HUDEP-2 (cell line): Measurements from ENCODE around the gene FAM120B.
"Not testable (repeated sequence)": the region's sequence is repeated elsewhere in the genome, so short reads cannot be mapped to it uniquely, and the experiment has no call there.

ENCODE experiments used
- DNase-seq, 76 experiments: peaks; one replicate each; lab custom pipeline; 2025; ENCODE audit not compliant: unreplicated experiment in 76 of 76; lab: John Stamatoyannopoulos, UW

Gene FAM120B

DNA sequence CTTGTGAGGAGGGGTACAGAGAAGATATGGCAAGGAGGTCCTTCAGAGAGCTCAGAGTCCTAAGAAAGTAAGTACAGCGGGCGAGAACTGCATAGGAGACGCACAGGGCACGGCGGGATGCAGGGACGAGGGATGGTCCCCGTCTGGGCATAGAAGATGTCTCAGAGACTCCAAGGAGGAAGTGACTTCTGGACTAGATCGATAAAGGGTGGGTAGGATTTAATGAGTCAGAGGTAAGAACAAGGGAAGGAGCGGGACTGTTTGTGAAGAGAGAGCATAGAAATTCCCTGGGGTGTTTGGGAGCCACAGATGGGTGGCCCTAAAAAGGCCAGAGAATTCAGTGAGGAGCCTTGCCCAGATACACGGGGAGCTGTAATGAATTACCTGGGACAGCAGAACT lies 69.1 kb downstream of the FAM120B start:
- DNase-seq, result no peak

DNA sequence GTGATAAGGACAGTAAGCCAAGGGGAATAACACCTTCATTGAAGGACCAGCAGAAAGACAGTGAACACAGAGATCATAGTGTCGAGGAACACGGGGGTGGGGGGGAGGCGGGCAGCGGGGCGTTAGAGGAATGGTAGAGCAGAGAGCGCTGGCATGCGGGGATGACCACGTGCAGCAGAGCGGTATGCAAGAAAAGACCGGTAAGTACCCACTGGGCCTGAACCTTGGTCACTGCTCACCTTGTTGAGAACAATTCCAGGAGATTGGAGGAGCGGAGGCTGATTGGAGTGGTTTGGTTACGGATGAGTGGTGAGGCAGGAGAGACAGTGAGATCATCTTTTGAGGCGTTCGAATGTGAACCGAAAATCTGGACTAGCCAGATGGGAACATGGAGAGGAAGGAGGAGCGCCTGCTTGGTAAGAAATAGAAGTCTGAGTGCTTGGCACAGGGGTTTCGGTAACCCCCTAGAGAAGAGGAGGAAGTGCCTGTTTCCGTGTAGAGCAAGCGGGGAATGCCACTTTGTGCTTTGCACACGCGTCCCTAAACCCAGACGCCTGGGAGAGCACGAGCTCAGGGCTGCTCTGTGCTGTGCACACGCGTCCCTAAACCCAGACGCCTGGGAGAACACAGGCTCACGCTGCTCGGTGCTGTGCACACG lies 70.0 kb downstream of the FAM120B start:
- peak in 1 of 76 experiments; percentile 3 for DNase-seq

DNA sequence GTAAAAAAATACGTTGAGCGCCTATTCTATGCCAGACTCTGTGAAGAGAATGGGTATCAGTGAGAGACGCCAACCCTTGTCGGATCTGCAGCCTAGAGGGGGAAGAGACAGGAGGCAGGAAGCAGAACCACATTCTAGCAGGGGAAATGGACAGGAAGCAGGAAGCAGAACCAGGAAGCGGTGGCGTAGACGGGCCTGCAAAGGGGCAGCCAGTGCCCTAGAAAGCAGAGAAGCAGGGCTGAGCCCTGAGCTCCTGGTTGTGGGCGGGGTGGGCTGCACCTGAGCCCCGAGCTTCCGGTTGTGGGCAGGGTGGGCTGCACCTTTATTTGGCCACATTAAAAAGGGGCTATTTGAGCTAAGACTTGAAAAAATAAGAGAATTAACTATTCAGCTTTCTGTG lies 71.9 kb downstream of the FAM120B start:
- DNase-seq, result no peak

DNA sequence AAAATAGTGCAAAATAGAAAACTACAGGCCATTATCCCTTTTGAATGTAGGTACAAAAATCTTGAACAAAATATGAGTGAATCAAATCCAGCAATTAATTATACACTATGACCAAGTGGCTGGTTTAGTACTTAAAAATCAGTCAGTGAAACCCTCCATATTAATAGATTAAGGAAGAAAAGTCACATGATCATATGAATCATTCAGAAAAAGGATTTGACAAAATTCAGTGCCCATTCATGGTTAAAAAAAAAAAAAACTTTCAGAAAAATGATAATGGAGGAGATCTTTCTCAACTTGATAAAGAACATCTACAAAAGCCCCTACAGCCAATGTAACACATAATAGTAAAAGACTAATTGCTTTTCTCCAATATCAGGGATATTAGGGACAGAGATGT lies 75.0 kb downstream of the FAM120B start:
- no peak for DNase-seq

DNA sequence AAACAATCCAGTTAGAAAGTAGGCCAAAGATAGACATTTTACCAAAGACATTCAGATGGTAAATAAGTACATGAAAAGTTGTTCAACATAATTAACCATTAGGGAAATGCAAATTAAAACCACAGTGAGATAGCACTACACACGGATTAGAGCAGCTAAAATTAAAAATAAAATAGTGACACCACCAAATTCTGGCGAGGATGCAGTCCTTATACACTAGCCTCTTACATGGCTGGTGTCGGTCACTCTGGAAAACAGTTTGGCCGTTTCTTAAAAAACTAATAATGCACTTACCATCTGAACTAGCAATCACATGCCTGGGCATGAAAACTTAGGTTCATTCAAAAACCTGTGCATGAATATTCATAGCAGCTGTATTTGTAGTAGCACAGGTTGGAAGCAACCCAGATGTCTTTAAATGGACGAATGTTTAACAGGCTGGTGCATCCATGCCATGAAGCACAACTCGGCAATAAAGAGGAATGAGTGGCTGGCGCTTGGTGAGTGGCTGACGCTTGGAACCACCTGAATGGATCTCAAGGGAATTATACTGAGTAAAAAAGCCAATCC lies 77.0 kb downstream of the FAM120B start:
- DNase-seq, result no peak

DNA sequence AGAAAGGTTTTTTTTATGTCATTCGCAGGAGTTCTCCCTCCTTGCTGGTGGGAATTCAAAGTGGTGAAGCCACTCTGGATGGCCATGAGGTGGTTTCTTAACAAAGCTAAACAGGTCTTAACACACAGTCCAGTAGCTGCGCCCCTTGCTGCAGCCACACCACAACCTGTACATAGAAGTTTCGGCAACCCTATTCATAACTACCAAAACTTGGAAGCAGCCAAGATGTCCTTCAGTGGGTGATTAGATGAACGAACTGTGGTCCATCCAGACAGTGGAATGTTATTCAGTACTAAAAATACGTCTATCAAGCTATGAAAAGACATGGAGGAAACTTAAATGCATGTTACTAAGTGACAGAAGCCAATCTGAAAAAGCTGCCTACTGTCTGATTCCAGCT lies 78.9 kb downstream of the FAM120B start:
- DNase-seq, result no peak

DNA sequence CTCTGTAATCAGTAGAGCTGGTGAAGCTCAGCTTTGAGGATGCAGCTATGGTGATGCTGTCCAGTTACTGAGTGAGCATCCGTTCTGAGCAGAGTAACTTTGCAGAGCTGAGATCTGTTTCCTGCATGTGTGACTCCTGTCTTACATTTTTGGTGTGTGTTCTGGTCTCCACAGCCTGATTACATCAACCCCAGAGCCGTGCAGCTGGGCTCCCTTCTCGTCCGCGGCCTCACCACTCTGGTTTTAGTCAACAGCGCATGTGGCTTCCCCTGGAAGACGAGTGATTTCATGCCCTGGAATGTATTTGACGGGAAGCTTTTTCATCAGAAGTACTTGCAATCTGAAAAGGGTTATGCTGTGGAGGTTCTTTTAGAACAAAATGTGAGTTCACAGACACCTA lies 81.6 kb downstream of the FAM120B start:
- DNase-seq, result no peak

DNA sequence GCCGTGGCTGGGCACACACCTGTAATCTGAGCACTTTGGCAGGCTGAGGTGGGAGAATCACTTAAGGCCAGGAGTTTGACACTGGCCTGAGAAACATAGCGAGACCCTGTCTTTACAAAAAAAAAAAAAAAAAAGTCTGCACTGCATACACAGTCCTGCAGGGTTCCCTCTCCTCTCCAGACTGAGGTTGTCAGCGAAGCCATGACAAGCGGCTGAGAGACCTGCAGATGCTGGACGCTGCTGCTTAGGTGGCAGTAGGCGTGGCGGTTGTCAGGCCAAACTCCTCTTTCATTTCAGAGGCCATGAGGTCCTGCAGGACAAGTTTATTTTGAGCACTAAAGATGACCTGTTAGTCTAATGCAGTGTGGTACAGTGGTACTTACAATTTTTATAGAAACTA lies 86.5 kb downstream of the FAM120B start:
- no peak for DNase-seq

DNA sequence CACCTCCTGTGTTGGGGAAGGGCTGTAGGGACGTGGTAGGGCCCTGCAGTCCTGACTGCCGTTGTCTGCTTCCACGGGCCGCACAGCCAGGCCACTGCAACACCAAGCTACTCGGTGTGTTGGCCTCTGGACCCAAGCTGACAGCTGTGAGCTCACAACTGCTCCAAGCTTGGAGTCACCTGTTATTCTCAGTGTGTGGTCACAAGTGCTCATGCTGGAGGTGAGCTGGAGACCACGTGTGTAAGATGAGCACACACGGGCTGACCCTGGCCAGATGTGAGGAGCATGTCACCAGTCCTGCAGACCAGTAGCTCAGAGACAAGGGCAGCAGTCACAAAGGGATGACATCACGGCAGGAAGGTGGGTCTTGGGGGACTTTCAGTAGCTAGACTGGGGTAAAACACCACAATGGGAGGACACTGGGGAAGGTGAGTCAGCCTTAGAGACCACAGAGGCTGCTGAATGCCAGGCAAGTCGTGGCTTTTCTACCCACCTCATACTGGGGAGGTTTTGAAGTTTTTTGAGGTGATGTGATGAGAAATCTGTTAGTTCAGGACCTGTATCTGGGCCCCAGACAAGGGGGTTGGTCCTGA lies 87.3 kb downstream of the FAM120B start:
- no peak for DNase-seq

DNA sequence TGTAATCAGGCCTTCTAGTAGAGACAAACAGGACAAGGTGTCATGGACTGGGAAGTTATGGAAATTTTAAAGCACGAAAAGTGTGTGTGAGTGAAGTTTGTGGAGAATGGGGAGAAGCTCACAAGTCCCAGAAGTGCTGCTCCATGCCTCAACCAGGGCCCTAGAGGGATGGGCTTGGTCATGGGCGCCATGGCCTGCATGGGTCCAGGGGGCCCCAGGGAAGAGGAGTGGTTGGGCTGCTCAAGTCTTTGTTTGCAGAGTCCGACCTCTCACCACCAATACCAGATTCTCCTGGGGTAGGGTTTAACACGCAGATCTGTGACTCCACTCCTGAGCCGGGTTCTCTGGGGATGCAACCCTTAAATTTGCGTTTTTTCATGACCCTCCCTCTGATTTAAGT lies 88.4 kb downstream of the FAM120B start:
- DNase-seq, result no peak

DNA sequence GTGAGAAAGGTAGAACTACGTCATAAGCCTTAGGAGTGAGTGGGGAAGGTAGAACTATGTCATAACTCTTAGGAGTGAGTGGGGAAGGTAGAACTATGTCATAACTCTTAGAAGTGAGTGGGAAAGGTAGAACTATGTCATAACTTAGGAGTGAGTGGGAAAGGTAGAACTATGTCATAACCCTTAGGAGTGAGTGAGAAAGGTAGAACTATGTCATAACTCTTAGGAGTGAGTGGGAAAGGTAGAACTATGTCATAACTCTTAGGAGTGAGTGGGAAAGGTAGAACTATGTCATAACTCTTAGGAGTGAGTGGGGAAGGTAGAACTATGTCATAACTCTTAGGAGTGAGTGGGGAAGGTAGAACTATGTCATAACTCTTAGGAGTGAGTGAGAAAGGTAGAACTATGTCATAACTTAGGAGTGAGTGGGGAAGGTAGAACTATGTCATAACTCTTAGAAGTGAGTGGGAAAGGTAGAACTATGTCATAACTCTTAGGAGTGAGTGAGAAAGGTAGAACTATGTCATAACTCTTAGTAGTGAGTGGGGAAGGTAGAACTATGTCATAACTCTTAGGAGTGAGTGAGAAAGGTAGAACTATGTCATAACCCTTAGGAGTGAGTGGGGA lies 92.3 kb downstream of the FAM120B start:
- not testable (repeated sequence) for DNase-seq

DNA sequence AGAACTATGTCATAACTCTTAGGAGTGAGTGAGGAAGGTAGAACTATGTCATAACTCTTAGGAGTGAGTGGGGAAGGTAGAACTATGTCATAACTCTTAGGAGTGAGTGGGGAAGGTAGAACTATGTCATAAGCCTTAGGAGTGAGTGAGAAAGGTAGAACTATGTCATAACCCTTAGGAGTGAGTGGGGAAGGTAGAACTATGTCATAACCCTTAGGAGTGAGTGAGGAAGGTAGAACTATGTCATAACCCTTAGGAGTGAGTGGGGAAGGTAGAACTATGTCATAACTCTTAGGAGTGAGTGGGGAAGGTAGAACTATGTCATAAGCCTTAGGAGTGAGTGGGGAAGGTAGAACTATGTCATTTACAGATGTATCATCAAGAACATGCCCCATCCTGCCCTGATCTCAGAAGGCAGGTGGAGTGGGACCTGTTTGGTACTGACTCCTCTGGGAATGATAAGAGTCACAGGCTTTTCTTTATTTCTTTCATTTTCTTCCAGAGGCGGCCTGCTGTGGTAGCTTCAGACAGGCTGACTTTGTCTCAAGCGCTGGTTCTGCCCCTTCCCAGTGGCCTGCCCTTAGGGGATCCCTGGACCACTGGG lies 93.5 kb downstream of the FAM120B start:
- not testable (repeated sequence) for DNase-seq

DNA sequence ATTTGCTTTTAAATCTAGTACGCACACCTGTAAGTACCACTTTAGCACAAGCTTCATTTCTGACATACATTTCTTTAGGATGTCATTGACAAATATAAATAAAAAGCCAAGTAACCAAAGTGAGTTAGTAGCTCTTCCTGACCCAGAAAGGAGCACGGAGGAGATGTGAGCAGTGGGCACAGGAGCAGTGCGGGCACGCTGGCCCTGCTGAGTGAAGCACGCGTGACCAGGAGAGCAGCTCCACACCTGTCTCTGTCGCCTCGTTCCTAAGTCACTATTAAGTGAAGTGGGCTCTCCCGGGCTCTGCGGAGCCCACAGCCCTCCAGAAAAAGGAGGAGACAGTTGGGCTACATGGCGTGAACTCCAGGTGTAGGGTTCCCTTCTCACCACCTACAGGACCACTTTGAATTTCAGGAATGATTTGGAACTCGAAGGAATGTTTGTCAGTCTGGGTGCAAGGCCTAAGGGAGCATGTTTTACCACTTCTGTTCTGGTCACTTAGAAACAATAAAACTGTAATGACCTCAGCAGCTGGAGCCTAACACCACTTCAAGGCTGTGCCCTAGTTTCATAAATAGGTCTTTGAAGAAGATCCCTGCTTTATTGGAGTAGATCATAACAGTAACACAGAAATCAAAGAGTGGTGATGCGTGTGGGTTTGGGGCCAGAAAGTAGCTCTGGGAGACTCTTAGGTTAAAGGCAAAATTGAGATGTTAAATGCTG lies 95.9 kb downstream of the FAM120B start:
- DNase-seq, result no peak

DNA sequence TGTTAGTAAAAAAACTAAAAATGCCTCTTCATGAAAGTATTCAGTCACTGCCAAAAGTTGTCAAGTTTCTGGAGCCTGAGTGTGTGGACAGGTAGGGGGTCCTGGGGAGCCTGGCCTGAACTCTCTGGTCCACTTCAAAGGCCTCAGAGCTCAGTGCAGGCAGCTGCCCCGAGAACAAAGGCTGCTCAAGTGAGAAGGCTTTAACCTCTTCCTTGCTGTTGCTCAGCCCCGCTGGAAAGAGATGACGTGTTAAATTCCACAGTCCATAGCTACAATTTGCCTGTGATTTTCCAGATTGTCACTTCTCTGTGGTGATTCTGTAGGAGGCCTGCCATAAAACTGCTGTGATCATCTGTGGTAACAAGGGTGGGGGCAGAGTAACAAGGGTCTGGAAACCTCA lies 96.9 kb downstream of the FAM120B start:
- DNase-seq, result no peak

DNA sequence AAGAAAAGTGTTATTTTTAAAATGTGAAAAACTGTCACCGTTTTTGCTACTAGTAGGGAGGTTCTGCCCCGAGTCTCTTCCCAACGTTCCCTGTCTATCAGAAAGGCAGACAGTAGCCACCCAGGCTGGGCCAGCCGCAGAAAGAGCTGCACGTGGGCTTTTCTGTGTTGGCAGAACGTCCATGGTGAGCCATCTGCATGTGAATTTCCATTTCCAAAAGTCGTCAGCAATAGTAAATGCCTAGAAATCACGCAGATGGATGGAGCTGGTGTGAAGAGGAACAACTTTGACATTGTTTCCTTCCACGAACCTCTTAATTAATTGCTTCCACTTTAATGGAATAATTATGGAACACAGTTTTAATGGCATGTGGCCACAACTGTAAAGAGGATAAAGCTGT lies 97.5 kb downstream of the FAM120B start:
- DNase-seq, result no peak

DNA sequence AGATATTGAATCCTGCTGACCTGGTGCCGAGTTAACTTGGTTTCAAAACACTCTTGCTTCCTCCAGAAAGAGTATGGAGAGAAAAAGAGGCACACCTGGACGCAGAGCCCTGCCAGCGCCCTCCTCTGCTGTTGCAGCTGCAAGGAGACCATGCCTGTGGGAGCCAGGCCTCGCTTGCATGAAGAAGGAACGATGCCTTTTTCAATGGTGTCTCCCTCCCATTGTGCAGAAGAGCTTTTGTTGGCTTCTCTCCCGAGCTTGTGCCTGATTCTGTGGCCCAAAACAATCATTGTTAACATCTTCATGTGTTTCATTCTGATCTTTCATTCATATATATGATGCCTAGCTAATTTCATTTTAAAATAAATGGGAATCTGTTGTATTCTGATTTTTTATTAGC lies 98.1 kb downstream of the FAM120B start:
- DNase-seq, result no peak

DNA sequence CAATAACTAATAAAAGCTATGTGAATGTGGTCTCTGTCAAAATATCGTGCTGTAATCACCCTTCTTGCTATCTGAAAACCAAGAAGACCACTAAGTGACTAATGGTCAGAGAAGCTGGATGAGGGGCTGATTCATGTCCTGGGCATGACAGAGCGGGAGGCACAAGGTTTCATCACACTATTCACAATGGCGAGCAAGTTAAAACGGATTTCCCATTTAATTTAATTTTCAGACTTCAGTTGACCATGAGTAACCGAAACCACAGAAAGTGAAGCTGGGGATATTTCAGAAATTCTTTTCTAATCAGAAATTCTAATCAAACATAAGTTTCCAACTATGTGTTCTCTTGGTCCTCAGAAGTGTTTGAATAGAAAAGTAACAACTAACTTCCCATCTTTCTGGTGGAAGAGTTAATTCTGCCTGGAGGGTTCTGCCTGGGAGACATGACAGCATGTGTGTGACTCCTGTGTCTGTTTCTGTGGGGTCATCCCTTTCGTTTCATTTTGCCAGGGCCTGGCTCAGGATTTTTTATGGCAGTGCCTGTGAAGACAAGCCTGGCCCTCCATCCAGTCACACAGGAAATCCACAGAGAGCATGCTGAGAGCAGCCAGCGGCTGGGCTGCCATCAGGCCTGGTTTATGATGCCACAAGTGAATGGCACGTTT lies 98.9 kb downstream of the FAM120B start:
- no peak for DNase-seq

DNA sequence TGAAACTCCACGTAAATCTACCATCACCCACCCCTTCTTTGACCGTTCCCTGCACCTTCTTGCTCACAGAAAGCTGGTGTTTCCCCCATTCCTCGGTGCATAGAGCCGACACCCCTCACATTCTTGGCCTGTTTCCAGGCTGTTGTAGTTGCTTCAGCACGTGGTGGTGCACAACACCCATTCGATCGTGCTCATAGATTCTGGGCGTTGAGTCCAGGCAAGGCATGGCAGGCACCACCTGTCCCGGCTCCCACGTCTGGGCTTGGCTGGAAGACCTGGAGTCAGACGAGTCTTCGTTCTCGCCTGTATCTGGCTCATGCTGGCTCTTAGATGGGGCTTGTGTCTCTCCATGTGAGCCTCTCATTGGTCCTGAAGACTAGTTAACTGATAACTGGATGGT lies 100.6 kb downstream of the FAM120B start:
- DNase-seq, result peak in 1 of 76 experiments; percentile 12

DNA sequence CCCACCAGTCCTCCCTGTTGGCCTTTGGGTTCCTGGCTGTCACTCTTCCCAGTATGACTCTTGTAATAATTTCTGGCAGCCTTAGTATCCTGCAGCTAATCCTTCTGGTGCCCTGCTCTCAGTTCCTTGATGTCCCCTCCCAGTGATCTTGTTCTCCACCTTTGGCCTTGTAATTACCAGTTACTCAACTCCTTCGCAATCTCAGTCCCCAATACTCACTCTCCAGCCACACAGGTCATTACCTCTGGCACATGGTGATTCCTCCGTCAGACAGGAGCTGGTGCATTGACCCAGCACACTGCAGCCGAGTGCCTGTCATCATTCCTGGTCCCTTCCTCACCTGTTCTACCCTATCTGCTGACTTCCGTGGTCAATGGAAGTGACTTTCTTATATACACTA lies 101.4 kb downstream of the FAM120B start:
- DNase-seq, result no peak

DNA sequence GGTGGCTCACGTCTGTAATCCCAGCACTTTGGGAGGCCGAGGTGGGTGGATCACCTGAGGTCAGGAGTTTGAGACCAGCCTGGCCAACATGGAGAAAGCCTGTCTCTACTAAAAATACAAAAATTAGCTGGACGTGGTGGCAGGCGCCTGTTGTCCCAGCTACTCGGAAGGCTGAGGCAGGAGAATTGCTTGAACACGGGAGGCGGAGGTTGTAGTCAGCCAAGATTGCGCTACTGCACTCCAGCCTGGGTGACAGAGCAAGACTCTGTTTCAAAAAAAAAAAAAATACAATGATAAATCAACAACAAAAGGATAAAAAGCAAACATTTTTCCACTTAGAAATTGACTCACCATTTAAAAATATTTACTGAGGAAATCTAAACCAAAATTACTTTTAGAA lies 103.2 kb downstream of the FAM120B start:
- DNase-seq, result not testable (repeated sequence)
